Measurements from ENCODE around the gene NTRK3. TPM values are rescaled to one million over a fixed set of nuclear protein-coding genes. Genes with fewer than 3 reads are reported as not detected.

NTRK3 gene
- total RNA-seq, 1 experiment from 2014 or later, result not detected

GRCh38 chr15:87947560-87947959 is 309.0 kb downstream of the NTRK3 start:
- H3K9me3 Mint-ChIP-seq (ENCODE audit: low read depth, unreplicated experiment), result peaks cover 18% of the 10 kb centered on the region
- no peak overlapping the region for H3K27ac Mint-ChIP-seq (ENCODE audit: unreplicated experiment)
- H3K36me3 Mint-ChIP-seq (ENCODE audit: insufficient read depth, unreplicated experiment), result no peaks in the 10 kb centered on the region
- intact Hi-C loops (cut with micrococcal nuclease; ENCODE audit: unreplicated experiment), result no loop called here
- no peaks in the 10 kb centered on the region for H3K27me3 Mint-ChIP-seq (ENCODE audit: unreplicated experiment)
- no peak for DNase-seq
- H3K4me3 Mint-ChIP-seq (ENCODE audit: low read depth, unreplicated experiment), result no peak overlapping the region
- BruUV-seq (replicated peaks), result no TSS peak
- CTCF ChIA-PET, result no interaction called here
- no peak for TF ChIP-seq CTCF (IDR thresholded peaks at IDR 0.05; ENCODE audit: unreplicated experiment)
- no peaks in the 10 kb centered on the region for H3K4me1 Mint-ChIP-seq (ENCODE audit: low read depth, unreplicated experiment)

DNA sequence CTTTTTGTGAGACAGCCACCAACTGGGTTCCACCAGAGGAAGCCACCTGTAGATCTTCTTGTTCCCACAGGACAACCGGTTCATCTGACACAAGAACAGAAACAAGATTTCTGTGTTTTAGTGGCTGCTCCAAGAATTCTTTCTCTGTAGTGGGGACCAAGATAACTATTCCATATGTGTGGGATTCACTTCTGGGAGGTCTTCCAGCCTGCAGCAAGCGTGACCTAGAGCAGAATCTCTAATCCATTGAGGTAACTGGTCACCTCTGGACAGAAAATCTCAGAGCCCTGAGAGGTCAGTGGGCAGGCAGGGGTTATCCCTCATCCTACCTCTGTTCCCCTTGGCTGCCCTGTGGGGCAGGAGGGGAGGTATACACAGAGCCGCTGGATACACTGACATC is 311.3 kb downstream of the NTRK3 start:
- no peak for TF ChIP-seq CTCF (IDR thresholded peaks at IDR 0.05; ENCODE audit: unreplicated experiment)
- H3K4me3 Mint-ChIP-seq (ENCODE audit: low read depth, unreplicated experiment), result no peak overlapping the region
- no peak for DNase-seq
- no TSS peak for BruUV-seq (replicated peaks)
- H3K4me1 Mint-ChIP-seq (ENCODE audit: low read depth, unreplicated experiment), result no peaks in the 10 kb centered on the region
- H3K27me3 Mint-ChIP-seq (ENCODE audit: unreplicated experiment), result no peaks in the 10 kb centered on the region
- intact Hi-C loops (cut with micrococcal nuclease; ENCODE audit: unreplicated experiment), result no loop called here
- H3K27ac Mint-ChIP-seq (ENCODE audit: unreplicated experiment), result no peak overlapping the region
- CTCF ChIA-PET, result no interaction called here
- no peaks in the 10 kb centered on the region for H3K36me3 Mint-ChIP-seq (ENCODE audit: insufficient read depth, unreplicated experiment)
- H3K9me3 Mint-ChIP-seq (ENCODE audit: low read depth, unreplicated experiment), result peaks cover 9% of the 10 kb centered on the region

DNA sequence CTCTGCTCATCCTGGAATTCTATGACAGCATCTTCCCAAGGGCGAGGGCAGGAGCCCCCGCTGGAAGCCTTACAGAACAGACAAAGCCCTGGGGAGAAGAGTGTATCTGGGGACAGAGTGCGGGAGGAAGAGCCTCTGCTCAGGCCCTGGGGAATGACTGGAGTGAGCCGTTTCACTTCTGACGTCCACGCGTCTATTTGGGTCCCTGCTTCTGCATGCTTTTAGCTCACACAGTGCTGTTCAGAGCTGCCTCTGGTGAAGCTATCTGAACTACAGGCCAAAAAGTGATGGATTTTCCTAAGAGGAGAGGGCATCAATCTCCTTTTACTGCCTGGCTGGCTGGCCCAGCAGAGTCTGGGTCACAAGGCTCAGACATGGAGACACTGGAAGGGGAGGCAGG is 311.8 kb downstream of the NTRK3 start:
- no peak for TF ChIP-seq CTCF (IDR thresholded peaks at IDR 0.05; ENCODE audit: unreplicated experiment)
- H3K36me3 Mint-ChIP-seq (ENCODE audit: insufficient read depth, unreplicated experiment), result no peaks in the 10 kb centered on the region
- DNase-seq, result no peak

DNA sequence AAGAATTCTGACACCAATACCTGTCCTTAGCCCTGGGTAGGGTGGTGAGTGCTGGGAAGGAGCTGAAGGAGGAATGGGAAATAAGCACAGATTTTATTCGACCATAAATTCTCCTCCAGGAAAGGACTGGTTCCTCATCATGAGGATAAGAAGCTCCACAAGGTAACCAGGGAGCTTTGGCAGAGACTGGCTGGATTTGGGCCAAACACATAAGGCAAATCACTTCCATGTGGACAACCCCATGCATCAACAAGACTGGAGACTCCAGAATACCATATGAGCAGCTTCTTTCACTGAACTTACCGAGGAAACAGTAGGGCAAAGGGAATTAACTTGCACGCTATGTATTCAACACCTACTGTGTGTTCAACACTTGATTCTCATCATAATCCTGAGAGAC is 312.5 kb downstream of the NTRK3 start:
- no peaks in the 10 kb centered on the region for H3K36me3 Mint-ChIP-seq (ENCODE audit: insufficient read depth, unreplicated experiment)
- H3K4me1 Mint-ChIP-seq (ENCODE audit: low read depth, unreplicated experiment), result no peaks in the 10 kb centered on the region
- intact Hi-C loops (cut with micrococcal nuclease; ENCODE audit: unreplicated experiment), result no loop called here
- CTCF ChIA-PET, result no interaction called here
- no peaks in the 10 kb centered on the region for H3K27me3 Mint-ChIP-seq (ENCODE audit: unreplicated experiment)
- peaks cover 7% of the 10 kb centered on the region for H3K9me3 Mint-ChIP-seq (ENCODE audit: low read depth, unreplicated experiment)
- BruUV-seq (replicated peaks), result no TSS peak
- no peak for TF ChIP-seq CTCF (IDR thresholded peaks at IDR 0.05; ENCODE audit: unreplicated experiment)
- no peak overlapping the region for H3K4me3 Mint-ChIP-seq (ENCODE audit: low read depth, unreplicated experiment)
- no peak for DNase-seq
- H3K27ac Mint-ChIP-seq (ENCODE audit: unreplicated experiment), result no peak overlapping the region

More for the DNA sequence above, 311.8 kb downstream of the NTRK3 start:
- Mint-ChIP-seq H3K9me3 (ENCODE audit: low read depth, unreplicated experiment) (peaks cover 7% of the 10 kb centered on the region), H3K27me3 (ENCODE audit: unreplicated experiment) (no peaks in the 10 kb centered on the region), H3K4me3 (ENCODE audit: low read depth, unreplicated experiment) (no peak overlapping the region), H3K27ac (ENCODE audit: unreplicated experiment) (no peak overlapping the region), H3K4me1 (ENCODE audit: low read depth, unreplicated experiment) (no peaks in the 10 kb centered on the region)
- CTCF ChIA-PET, result no interaction called here
- intact Hi-C loops (cut with micrococcal nuclease; ENCODE audit: unreplicated experiment), result no loop called here
- no TSS peak for BruUV-seq (replicated peaks)

GRCh38 chr15:87943626-87944025 is 312.9 kb downstream of the NTRK3 start:
- no peak overlapping the region for H3K27ac Mint-ChIP-seq (ENCODE audit: unreplicated experiment)
- CTCF ChIA-PET, result no interaction called here
- TF ChIP-seq CTCF (IDR thresholded peaks at IDR 0.05; ENCODE audit: unreplicated experiment), result no peak
- peaks cover 4% of the 10 kb centered on the region for H3K9me3 Mint-ChIP-seq (ENCODE audit: low read depth, unreplicated experiment)
- H3K4me3 Mint-ChIP-seq (ENCODE audit: low read depth, unreplicated experiment), result no peak overlapping the region
- intact Hi-C loops (cut with micrococcal nuclease; ENCODE audit: unreplicated experiment), result no loop called here
- DNase-seq, result no peak
- H3K36me3 Mint-ChIP-seq (ENCODE audit: insufficient read depth, unreplicated experiment), result no peaks in the 10 kb centered on the region
- BruUV-seq (replicated peaks), result no TSS peak
- no peaks in the 10 kb centered on the region for H3K27me3 Mint-ChIP-seq (ENCODE audit: unreplicated experiment)
- no peaks in the 10 kb centered on the region for H3K4me1 Mint-ChIP-seq (ENCODE audit: low read depth, unreplicated experiment)
